Measurements from ENCODE around the gene COX10. TPM values are rescaled to one million over a fixed set of nuclear protein-coding genes. Genes with fewer than 3 reads are reported as not detected.
A peak's percentile ranks its signal among the peaks of the same experiment; 100 is the strongest.
"Not testable (repeated sequence)": the region's sequence is repeated elsewhere in the genome, so short reads cannot be mapped to it uniquely, and the experiment has no call there.

Gene COX10
- total RNA-seq, 1 experiment from 2014 or later, result 10.8 TPM

GRCh38 chr17:14204084-14204483 lies 134.8 kb downstream of the COX10 start:
- no peak for DNase-seq (ENCODE audit: low spot score)

GRCh38 chr17:14204546-14204945 lies 135.2 kb downstream of the COX10 start:
- no peak for DNase-seq (ENCODE audit: low spot score)

GRCh38 chr17:14205380-14205779 lies 136.1 kb downstream of the COX10 start:
- no peak for DNase-seq (ENCODE audit: low spot score)

GRCh38 chr17:14205992-14206461 lies 136.7 kb downstream of the COX10 start:
- DNase-seq (ENCODE audit: low spot score), result peak; percentile 73

GRCh38 chr17:14206891-14207290 lies 137.6 kb downstream of the COX10 start:
- DNase-seq (ENCODE audit: low spot score), result no peak

- no peak for DNase-seq (ENCODE audit: low spot score)
These were observed 138.5 kb downstream of the COX10 start for GRCh38 chr17:14207791-14208190.

- no peak for DNase-seq (ENCODE audit: low spot score)
These were observed 139.9 kb downstream of the COX10 start for GRCh38 chr17:14209215-14209614.

- DNase-seq (ENCODE audit: low spot score), result no peak
These were observed 141.9 kb downstream of the COX10 start for GRCh38 chr17:14211246-14211645.

GRCh38 chr17:14211801-14212200 lies 142.5 kb downstream of the COX10 start:
- no peak for DNase-seq (ENCODE audit: low spot score)

GRCh38 chr17:14212401-14212800 lies 143.1 kb downstream of the COX10 start:
- no peak for DNase-seq (ENCODE audit: low spot score)

GRCh38 chr17:14214271-14214670 lies 145.0 kb downstream of the COX10 start:
- no peak for DNase-seq (ENCODE audit: low spot score)

GRCh38 chr17:14222611-14223010 lies 153.3 kb downstream of the COX10 start:
- DNase-seq (ENCODE audit: low spot score), result no peak

- DNase-seq (ENCODE audit: low spot score), result no peak
These were observed 156.1 kb downstream of the COX10 start for GRCh38 chr17:14225254-14225980.

- no peak for DNase-seq (ENCODE audit: low spot score)
These were observed 157.7 kb downstream of the COX10 start for GRCh38 chr17:14227052-14227451.

- no peak for DNase-seq (ENCODE audit: low spot score)
These were observed 159.6 kb downstream of the COX10 start for GRCh38 chr17:14228903-14229302.

GRCh38 chr17:14231187-14231586 lies 161.9 kb downstream of the COX10 start:
- DNase-seq (ENCODE audit: low spot score), result not testable (repeated sequence)

GRCh38 chr17:14235047-14235446 lies 165.7 kb downstream of the COX10 start:
- DNase-seq (ENCODE audit: low spot score), result not testable (repeated sequence)

GRCh38 chr17:14236032-14236431 lies 166.7 kb downstream of the COX10 start:
- DNase-seq (ENCODE audit: low spot score), result not testable (repeated sequence)

- not testable (repeated sequence) for DNase-seq (ENCODE audit: low spot score)
These were observed 167.5 kb downstream of the COX10 start, which contains the start of gene CDRT15 for GRCh38 chr17:14236762-14237161. Gene CDRT15 (minus strand): TSS chr17:14236862. CDS start chr17:14236833, 29 bp downstream.

GRCh38 chr17:14239271-14239670 lies 170.0 kb downstream of the COX10 start:
- DNase-seq (ENCODE audit: low spot score), result not testable (repeated sequence)

GRCh38 chr17:14245002-14245401 lies 175.7 kb downstream of the COX10 start:
- DNase-seq (ENCODE audit: low spot score), result no peak

- DNase-seq (ENCODE audit: low spot score), result no peak
These were observed 176.3 kb downstream of the COX10 start for GRCh38 chr17:14245629-14246028.
